ENCODE measurements around the gene TBKBP1. TPM values are rescaled to one million over a fixed set of nuclear protein-coding genes. Genes with fewer than 3 reads are reported as not detected.

The TBKBP1 gene
- total and polyA plus RNA-seq, 2 of the 4 experiments (the other 2 are of a cell fraction) = 3.4 to 8.5 TPM

DNA sequence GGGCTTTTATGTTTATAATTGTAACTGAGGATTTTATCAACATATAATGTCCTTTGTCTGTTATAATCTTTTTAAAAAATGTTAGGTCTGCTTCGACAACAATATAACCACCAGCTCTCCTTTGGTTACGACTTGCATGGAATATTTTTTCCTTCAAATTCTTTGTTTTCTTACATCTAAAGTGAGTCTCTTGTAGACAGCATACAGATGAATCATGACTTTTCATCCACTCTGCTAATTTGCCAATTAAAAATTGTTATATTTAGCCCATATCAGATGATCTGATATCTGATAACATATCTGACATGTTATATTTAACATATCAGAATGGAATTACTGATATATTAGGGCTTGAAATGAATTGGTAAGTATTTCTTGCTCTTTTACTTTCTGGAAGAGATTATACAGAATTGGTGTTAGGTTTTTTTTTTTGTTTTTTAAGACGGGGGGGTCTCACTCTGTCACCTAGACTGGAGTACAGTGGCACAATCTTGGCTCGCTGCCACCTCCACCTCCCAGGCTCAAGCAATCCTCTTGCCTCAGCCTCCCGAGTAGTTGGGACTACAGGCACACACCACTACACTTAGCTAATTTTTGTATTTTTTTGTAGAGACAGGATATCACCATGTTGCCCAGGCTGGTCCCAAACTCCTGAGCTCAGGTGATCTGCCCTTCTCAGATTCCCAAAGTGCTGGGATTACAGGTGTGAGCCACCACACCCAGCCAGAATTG lies 66.6 kb downstream of the TBKBP1 start:
- in situ Hi-C loops (cut with MboI; ENCODE audit: low sequenced_read_pairs) (no loop called here), intact Hi-C loops (cut with micrococcal nuclease) (no loop called here), dilution Hi-C loops (cut with HindIII; ENCODE audit: low sequenced_read_pairs, unreplicated experiment) (no loop called here)
- H3K4me2 ChIP-seq (ENCODE audit: low read depth, low read length) = no peak overlapping the region
- H3K79me1 ChIP-seq (ENCODE audit: low read depth in 1 of 2, low read length in 2 of 2) = no peaks in the 10 kb centered on the region
- no peak overlapping the region for H4K5ac ChIP-seq (ENCODE audit: low read depth, low read length)
- H2BK15ac ChIP-seq (ENCODE audit: low read depth, low read length) = no peak overlapping the region
- no peaks in the 10 kb centered on the region for H4K20me1 ChIP-seq (ENCODE audit: insufficient read depth, low read length)
- H3K56ac ChIP-seq (ENCODE audit: extremely low read depth, insufficient read depth, low read length) = no peak overlapping the region
- CTCF ChIA-PET = interaction anchor here (0.6 kb wide), 1 partner anchor 13 kb away, joined by 3 read pairs; no protein-coding TSS in a partner anchor
- no peak overlapping the region for H4K91ac ChIP-seq (ENCODE audit: insufficient read depth, low read depth, low read length)
- BruUV-seq (replicated peaks) = no TSS peak
- no CpG with 5 or more reads among the region's 5 CpGs for WGBS, 2 experiments (ENCODE audit: extremely low coverage in 2 of 2, insufficient read length in 1 of 2)
- no peak overlapping the region for H2AK5ac ChIP-seq (ENCODE audit: low read depth, low read length)
- no peak overlapping the region for H3K18ac ChIP-seq (ENCODE audit: low read depth, low read length)
- no peak overlapping the region for H2BK5ac ChIP-seq (ENCODE audit: low read depth, low read length, poor library complexity, severe bottlenecking)
- POLR2A ChIA-PET (ENCODE audit: unreplicated experiment) = no interaction called here
- H3K23ac ChIP-seq (ENCODE audit: low read depth, low read length) = no peak overlapping the region
- no peak overlapping the region for H2BK120ac ChIP-seq (ENCODE audit: low read depth, low read length)
- peaks cover 7% of the 10 kb centered on the region; the same call in 1 of the 2 replicates for H3K27me3 ChIP-seq (ENCODE audit: control insufficient read depth, insufficient read depth, low read length)
- H2BK20ac ChIP-seq (ENCODE audit: low read depth, low read length) = no peak overlapping the region
- H3K4me3 ChIP-seq (ENCODE audit: insufficient read depth, low read depth, low read length) = no peak overlapping the region
- TF ChIP-seq, protein P1, sequence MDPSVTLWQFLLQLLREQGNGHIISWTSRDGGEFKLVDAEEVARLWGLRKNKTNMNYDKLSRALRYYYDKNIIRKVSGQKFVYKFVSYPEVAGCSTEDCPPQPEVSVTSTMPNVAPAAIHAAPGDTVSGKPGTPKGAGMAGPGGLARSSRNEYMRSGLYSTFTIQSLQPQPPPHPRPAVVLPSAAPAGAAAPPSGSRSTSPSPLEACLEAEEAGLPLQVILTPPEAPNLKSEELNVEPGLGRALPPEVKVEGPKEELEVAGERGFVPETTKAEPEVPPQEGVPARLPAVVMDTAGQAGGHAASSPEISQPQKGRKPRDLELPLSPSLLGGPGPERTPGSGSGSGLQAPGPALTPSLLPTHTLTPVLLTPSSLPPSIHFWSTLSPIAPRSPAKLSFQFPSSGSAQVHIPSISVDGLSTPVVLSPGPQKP (IDR thresholded peaks at IDR 0.05; ENCODE audit: borderline replicate concordance, low read depth, low read length) = no peak
- TF ChIP-seq CEBPB (IDR thresholded peaks at IDR 0.05; ENCODE audit: low read depth, low read length) = no peak
- no peak for TF ChIP-seq RCOR1 (IDR thresholded peaks at IDR 0.05; ENCODE audit: insufficient replicate concordance, low read length)
- no peak for TF ChIP-seq NFE2L2 (IDR thresholded peaks at IDR 0.05; ENCODE audit: low read depth, low read length)
- TF ChIP-seq, protein P2, sequence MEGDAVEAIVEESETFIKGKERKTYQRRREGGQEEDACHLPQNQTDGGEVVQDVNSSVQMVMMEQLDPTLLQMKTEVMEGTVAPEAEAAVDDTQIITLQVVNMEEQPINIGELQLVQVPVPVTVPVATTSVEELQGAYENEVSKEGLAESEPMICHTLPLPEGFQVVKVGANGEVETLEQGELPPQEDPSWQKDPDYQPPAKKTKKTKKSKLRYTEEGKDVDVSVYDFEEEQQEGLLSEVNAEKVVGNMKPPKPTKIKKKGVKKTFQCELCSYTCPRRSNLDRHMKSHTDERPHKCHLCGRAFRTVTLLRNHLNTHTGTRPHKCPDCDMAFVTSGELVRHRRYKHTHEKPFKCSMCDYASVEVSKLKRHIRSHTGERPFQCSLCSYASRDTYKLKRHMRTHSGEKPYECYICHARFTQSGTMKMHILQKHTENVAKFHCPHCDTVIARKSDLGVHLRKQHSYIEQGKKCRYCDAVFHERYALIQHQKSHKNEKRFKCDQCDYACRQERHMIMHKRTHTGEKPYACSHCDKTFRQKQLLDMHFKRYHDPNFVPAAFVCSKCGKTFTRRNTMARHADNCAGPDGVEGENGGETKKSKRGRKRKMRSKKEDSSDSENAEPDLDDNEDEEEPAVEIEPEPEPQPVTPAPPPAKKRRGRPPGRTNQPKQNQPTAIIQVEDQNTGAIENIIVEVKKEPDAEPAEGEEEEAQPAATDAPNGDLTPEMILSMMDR (conservative IDR thresholded peaks at IDR 0.05; ENCODE audit: low read depth, low read length) = no peak
- TF ChIP-seq, protein P3, sequence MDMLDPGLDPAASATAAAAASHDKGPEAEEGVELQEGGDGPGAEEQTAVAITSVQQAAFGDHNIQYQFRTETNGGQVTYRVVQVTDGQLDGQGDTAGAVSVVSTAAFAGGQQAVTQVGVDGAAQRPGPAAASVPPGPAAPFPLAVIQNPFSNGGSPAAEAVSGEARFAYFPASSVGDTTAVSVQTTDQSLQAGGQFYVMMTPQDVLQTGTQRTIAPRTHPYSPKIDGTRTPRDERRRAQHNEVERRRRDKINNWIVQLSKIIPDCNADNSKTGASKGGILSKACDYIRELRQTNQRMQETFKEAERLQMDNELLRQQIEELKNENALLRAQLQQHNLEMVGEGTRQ (IDR thresholded peaks at IDR 0.05; ENCODE audit: low read depth, low read length) = no peak
- no peak for TF ChIP-seq RAD21 (IDR thresholded peaks at IDR 0.05; ENCODE audit: low read length)
- TF ChIP-seq MAZ (IDR thresholded peaks at IDR 0.05; ENCODE audit: borderline replicate concordance, low read depth, low read length) = no peak
- TF ChIP-seq MXI1 (IDR thresholded peaks at IDR 0.05; ENCODE audit: borderline replicate concordance, low read depth, low read length) = no peak
- TF ChIP-seq FOS (IDR thresholded peaks at IDR 0.05; ENCODE audit: low read depth, low read length) = no peak
- no peak for TF ChIP-seq POLR2A (IDR thresholded peaks at IDR 0.05; ENCODE audit: low read depth, low read length)
- no peak for TF ChIP-seq MAFK (IDR thresholded peaks at IDR 0.05; ENCODE audit: low read depth, low read length)
- TF ChIP-seq CHD1 (IDR thresholded peaks at IDR 0.05; ENCODE audit: low read depth, low read length) = no peak
- no peak for TF ChIP-seq SMC3 (IDR thresholded peaks at IDR 0.05; ENCODE audit: low read depth, low read length)
- TF ChIP-seq RFX5 (IDR thresholded peaks at IDR 0.05; ENCODE audit: low read depth, low read length) = no peak
- TF ChIP-seq BHLHE40 (IDR thresholded peaks at IDR 0.05; ENCODE audit: low read depth, low read length) = no peak
- H3K14ac ChIP-seq (replicated peaks; ENCODE audit: low read depth, low read length) = no peak overlapping the region
- H3K4ac ChIP-seq (ENCODE audit: low read depth, low read length) = no peak overlapping the region
- ATAC-seq (ENCODE audit: low read depth) (no peak), DNase-seq (no peak)
- no peak overlapping the region for H3K9ac ChIP-seq (ENCODE audit: low read depth, low read length)
- H3K4me1 ChIP-seq (ENCODE audit: control insufficient read depth, insufficient read depth, low read length) = no peaks in the 10 kb centered on the region
- no peak overlapping the region for H2AFZ ChIP-seq (replicated peaks; ENCODE audit: low read length, poor library complexity)
- no peak overlapping the region for H4K8ac ChIP-seq (ENCODE audit: low read depth in 2 of 2, low read length in 2 of 2)
- H3K9me3 ChIP-seq (ENCODE audit: control insufficient read depth, insufficient read depth, low read length) = peaks cover 13% of the 10 kb centered on the region
- no peak overlapping the region for H3K27ac ChIP-seq (ENCODE audit: insufficient read depth, low read length)
- H3K36me3 ChIP-seq (ENCODE audit: control insufficient read depth, insufficient read depth, low read length) = no peaks in the 10 kb centered on the region
- H3K9me1 ChIP-seq (ENCODE audit: insufficient read depth, low read length) = no peaks in the 10 kb centered on the region
- no peak overlapping the region for H2AK9ac ChIP-seq (replicated peaks; ENCODE audit: low read depth, low read length, poor library complexity)

Measured in IMR-90 (cell line).